Neural progenitor cell (in vitro differentiated cells): ENCODE data around the gene EPHA2.

Experiments
- EZH2 ChIP-seq: fragments of 200-600 bp; sonication (generic); IDR thresholded peaks from 2 replicates; pipeline ENCODE4 v1.6.1; 2017; ENCODE audit warnings: antibody characterized with exemption, mild to moderate bottlenecking, moderate library complexity
- EZH2phosphoT487 ChIP-seq: fragments of 200-600 bp; sonication (generic); IDR thresholded peaks from 2 replicates; pipeline ENCODE4 v1.6.1; 2017; ENCODE audit warnings: antibody characterized with exemption
- TF ChIP-seq, protein P1 (sequence below): fragments of 200-600 bp; sonication (generic); IDR thresholded peaks from 2 replicates; pipeline ENCODE4 v1.5.1; 2017; ENCODE audit warnings: antibody characterized with exemption, mild to moderate bottlenecking

GRCh38 chr1:16129316-16129715 is 26.6 kb downstream of the EPHA2 start:
- TF ChIP-seq, protein P1, sequence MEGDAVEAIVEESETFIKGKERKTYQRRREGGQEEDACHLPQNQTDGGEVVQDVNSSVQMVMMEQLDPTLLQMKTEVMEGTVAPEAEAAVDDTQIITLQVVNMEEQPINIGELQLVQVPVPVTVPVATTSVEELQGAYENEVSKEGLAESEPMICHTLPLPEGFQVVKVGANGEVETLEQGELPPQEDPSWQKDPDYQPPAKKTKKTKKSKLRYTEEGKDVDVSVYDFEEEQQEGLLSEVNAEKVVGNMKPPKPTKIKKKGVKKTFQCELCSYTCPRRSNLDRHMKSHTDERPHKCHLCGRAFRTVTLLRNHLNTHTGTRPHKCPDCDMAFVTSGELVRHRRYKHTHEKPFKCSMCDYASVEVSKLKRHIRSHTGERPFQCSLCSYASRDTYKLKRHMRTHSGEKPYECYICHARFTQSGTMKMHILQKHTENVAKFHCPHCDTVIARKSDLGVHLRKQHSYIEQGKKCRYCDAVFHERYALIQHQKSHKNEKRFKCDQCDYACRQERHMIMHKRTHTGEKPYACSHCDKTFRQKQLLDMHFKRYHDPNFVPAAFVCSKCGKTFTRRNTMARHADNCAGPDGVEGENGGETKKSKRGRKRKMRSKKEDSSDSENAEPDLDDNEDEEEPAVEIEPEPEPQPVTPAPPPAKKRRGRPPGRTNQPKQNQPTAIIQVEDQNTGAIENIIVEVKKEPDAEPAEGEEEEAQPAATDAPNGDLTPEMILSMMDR, result no peak
- no peak for TF ChIP-seq EZH2phosphoT487
- no peak for TF ChIP-seq EZH2
